ENCODE results near the gene SARS2. TPM values are rescaled to one million over a fixed set of nuclear protein-coding genes. Genes with fewer than 3 reads are reported as not detected.

Gene SARS2
- polyA plus RNA-seq, 1 donor = 24.1 TPM

Other genes with a start within 250 kb of the SARS2 start
- gene CAPN12, start 186.3 kb downstream of the SARS2 start, polyA plus RNA-seq (ENCODE audit: insufficient read length) = 0.92 TPM
- 0.42 TPM for gene LGALS7, start 157.2 kb downstream of the SARS2 start, polyA plus RNA-seq (ENCODE audit: insufficient read length)
- gene LGALS7B, start 141.6 kb downstream of the SARS2 start, polyA plus RNA-seq (ENCODE audit: insufficient read length) = not detected
- gene LGALS4, start 117.8 kb downstream of the SARS2 start, polyA plus RNA-seq (ENCODE audit: insufficient read length) = 0.99 TPM
- gene ECH1, start 99.0 kb downstream of the SARS2 start, polyA plus RNA-seq (ENCODE audit: insufficient read length) = 118 TPM
- gene HNRNPL, start 80.8 kb downstream of the SARS2 start, polyA plus RNA-seq (ENCODE audit: insufficient read length) = 226 TPM
- gene RINL, start 52.5 kb downstream of the SARS2 start, polyA plus RNA-seq (ENCODE audit: insufficient read length) = 9.6 TPM
- 104 TPM for gene SIRT2, start 31.1 kb downstream of the SARS2 start, polyA plus RNA-seq (ENCODE audit: insufficient read length)
- gene NFKBIB, start 30.8 kb downstream of the SARS2 start, polyA plus RNA-seq (ENCODE audit: insufficient read length) = 9.6 TPM
- gene CCER2, start 18.6 kb downstream of the SARS2 start, polyA plus RNA-seq (ENCODE audit: insufficient read length) = 5.9 TPM
- 18.5 TPM for gene MRPS12, start 181 bp upstream of the SARS2 start, polyA plus RNA-seq (ENCODE audit: insufficient read length)
- gene FBXO17, start 45.0 kb upstream of the SARS2 start, polyA plus RNA-seq (ENCODE audit: insufficient read length) = 30.9 TPM
- gene FBXO27, start 101.8 kb upstream of the SARS2 start, polyA plus RNA-seq (ENCODE audit: insufficient read length) = 2.2 TPM
- 0.15 TPM for gene ACP7, start 153.6 kb upstream of the SARS2 start, polyA plus RNA-seq (ENCODE audit: insufficient read length)
- 17.5 TPM for gene PAK4, start 195.0 kb upstream of the SARS2 start, polyA plus RNA-seq (ENCODE audit: insufficient read length)

All from forelimb muscle (tissue), 1 donor.